ENCODE results near the gene MYBPC1. TPM values are rescaled to one million over a fixed set of nuclear protein-coding genes. Genes with fewer than 3 reads are reported as not detected.

Gene MYBPC1
- total RNA-seq, 1 experiment from 2014 or later: not detected

DNA sequence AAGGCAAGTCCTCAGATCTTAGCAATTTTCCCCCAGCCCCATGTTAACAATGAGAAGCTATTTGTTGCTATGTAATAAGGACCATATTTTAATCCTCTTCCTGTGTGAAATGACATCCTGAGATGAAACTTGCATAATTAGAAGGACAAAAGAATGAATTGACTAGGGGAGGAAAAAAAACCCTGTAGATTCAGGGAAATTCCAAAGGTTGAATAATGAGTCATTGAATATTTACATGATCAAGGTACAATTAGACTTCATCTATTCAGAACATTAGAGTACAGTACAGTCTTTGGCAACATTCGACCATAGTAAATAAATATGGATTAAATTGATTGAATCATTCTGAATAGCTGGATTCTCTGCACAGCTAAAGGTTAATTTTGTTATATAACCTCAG, 9.4 kb downstream of the MYBPC1 start:
- Histone ChIP-seq H2AK5ac (ENCODE audit: insufficient read length, low read length) (no peak overlapping the region), H2BK5ac (ENCODE audit: insufficient read length, low read length) (no peak overlapping the region), H2BK20ac (ENCODE audit: low read depth, low read length, poor library complexity, severe bottlenecking) (no peak overlapping the region), H3K18ac (ENCODE audit: insufficient read length, low read depth, low read length) (no peak overlapping the region), H3T11ph (ENCODE audit: low read length) (no peak overlapping the region), H3K23ac (ENCODE audit: insufficient read length, low read depth, low read length) (no peak overlapping the region), H2BK12ac (ENCODE audit: insufficient read length, low read depth, low read length) (no peak overlapping the region), H4K91ac (ENCODE audit: insufficient read length, low read depth, low read length) (no peak overlapping the region), H3K4me2 (ENCODE audit: insufficient read depth, insufficient read length, low read length) (no peak overlapping the region), H3K9ac (ENCODE audit: extremely low read depth, insufficient read length, low read length) (no peak overlapping the region), H4K5ac (ENCODE audit: insufficient read length, low read depth, low read length) (no peak overlapping the region), H3K23me2 (ENCODE audit: insufficient read length, low read depth, low read length, poor library complexity, severe bottlenecking) (no peaks in the 10 kb centered on the region), H3K79me2 (ENCODE audit: insufficient read depth, low read length) (no peaks in the 10 kb centered on the region), H3K4ac (ENCODE audit: low read depth, low read length) (no peak overlapping the region), H2BK120ac (ENCODE audit: low read depth, low read length, poor library complexity, severe bottlenecking) (no peak overlapping the region), H3K79me1 (ENCODE audit: insufficient read depth, low read depth, low read length, poor library complexity, severe bottlenecking) (no peaks in the 10 kb centered on the region), H2AFZ (ENCODE audit: low read length) (no peak overlapping the region), H3K27me3 (ENCODE audit: insufficient read depth, low read length) (no peaks in the 10 kb centered on the region), H3K14ac (ENCODE audit: insufficient read depth, low read length) (no peak overlapping the region), H3K56ac (ENCODE audit: insufficient read length, low read depth, low read length) (no peak overlapping the region), H3K4me1 (ENCODE audit: insufficient read depth, low read length) (0 out of 2 replicates have a peak, but pooled peaks cover 6% of the 10 kb centered on the region), H3K9me3 (ENCODE audit: control insufficient read depth, low read depth, low read length) (no peaks in the 10 kb centered on the region), H4K20me1 (ENCODE audit: control insufficient read depth, insufficient read depth, insufficient read length) (no peaks in the 10 kb centered on the region), H2BK15ac (ENCODE audit: low read depth, low read length) (no peak overlapping the region), H3K27ac (ENCODE audit: insufficient read length, low read depth, low read length) (no peak overlapping the region), H4K8ac (replicated peaks; ENCODE audit: insufficient read length, low read depth, low read length) (no peak overlapping the region)
- TF ChIP-seq, protein P1, sequence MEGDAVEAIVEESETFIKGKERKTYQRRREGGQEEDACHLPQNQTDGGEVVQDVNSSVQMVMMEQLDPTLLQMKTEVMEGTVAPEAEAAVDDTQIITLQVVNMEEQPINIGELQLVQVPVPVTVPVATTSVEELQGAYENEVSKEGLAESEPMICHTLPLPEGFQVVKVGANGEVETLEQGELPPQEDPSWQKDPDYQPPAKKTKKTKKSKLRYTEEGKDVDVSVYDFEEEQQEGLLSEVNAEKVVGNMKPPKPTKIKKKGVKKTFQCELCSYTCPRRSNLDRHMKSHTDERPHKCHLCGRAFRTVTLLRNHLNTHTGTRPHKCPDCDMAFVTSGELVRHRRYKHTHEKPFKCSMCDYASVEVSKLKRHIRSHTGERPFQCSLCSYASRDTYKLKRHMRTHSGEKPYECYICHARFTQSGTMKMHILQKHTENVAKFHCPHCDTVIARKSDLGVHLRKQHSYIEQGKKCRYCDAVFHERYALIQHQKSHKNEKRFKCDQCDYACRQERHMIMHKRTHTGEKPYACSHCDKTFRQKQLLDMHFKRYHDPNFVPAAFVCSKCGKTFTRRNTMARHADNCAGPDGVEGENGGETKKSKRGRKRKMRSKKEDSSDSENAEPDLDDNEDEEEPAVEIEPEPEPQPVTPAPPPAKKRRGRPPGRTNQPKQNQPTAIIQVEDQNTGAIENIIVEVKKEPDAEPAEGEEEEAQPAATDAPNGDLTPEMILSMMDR (conservative IDR thresholded peaks at IDR 0.05): no peak
- Mint-ChIP-seq H3K36me3 (ENCODE audit: insufficient read depth in 1 of 3, low read depth in 3 of 3) (no peaks in the 10 kb centered on the region), H3K27ac (peak overlapping the region in 1 of 3 experiments; percentile 62; a peak in 2 of 7 replicates), H3K4me1 (peaks cover 14 to 18% of the 10 kb centered on the region in 2 experiments), H3K9me3 (no peaks in the 10 kb centered on the region), H3K4me3 (no peak overlapping the region), H3K27me3 (ENCODE audit: low read depth) (no peaks in the 10 kb centered on the region; the same call in 1 of the 2 replicates)
- DNase-seq: no peak
- WGBS (ENCODE audit: extremely low coverage, insufficient read length, low lambda C conversion rate): no CpG with 5 or more reads among the region's 1 CpG
